NCI-H69 (cell line): ENCODE measurements around the gene PGBD5.

Source experiments
- DNase-seq: peaks from one replicate; lab custom pipeline; 2025; lab: John Stamatoyannopoulos, UW

The PGBD5 gene

DNA sequence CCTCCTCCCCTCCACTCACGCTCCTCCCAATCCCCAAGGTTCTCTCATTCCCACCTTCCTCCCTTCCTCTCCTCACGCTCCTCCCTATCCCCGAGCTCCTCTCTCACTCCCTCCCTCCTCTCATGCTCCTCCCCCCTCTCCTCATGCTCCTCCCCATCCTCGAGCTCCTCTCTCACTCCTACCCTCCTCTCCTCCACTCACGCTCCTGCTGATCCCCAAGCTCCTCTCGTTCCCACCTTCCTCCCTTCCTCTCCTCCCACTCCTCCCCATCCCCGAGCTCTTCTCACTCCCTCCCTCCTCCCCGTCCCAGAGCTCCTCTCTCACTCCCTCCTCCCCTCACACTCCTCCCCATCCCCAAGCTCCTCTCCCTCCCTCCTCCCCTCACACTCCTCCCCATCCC is 31.4 kb downstream of the PGBD5 start:
- DNase-seq = no peak

DNA sequence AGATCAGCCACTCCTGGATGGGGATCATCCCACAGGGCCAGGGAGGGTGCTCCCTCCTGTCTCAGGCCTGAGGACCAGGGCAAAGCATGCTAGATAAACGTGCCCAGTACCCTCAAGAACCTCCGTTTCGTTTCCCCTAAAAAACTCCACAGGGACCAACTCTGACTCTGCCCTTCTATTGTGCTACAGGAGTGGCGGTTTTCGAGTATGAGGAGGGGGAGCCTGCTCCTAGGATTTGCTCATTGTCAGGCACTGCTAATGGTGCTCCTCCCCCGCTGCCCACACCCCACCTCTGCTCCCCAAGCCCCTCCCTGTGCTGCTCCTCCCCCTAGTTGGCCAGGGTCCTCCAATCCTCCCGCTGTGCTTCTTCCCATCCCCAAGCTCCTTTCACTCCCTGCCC is 32.0 kb downstream of the PGBD5 start:
- peak; percentile 24 for DNase-seq

DNA sequence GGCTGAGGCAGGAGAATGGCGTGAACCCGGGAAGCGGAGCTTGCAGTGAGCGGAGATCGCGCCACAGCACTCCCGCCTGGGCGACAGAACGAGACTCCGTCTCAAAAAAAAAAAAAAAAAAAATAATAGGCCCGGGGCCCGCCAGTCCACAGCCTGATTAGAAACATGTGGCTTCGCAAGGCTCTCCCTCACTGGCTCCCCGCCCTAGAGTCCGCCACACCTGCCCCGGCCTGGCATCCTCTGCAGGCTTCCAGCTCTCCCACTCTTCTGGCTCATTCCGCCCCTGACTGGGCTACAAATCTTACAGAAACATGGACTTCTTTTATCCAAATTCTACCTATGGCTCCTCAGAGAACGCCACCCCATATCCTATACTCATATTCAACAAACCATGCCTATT is 32.4 kb downstream of the PGBD5 start:
- DNase-seq = peak; percentile 20

DNA sequence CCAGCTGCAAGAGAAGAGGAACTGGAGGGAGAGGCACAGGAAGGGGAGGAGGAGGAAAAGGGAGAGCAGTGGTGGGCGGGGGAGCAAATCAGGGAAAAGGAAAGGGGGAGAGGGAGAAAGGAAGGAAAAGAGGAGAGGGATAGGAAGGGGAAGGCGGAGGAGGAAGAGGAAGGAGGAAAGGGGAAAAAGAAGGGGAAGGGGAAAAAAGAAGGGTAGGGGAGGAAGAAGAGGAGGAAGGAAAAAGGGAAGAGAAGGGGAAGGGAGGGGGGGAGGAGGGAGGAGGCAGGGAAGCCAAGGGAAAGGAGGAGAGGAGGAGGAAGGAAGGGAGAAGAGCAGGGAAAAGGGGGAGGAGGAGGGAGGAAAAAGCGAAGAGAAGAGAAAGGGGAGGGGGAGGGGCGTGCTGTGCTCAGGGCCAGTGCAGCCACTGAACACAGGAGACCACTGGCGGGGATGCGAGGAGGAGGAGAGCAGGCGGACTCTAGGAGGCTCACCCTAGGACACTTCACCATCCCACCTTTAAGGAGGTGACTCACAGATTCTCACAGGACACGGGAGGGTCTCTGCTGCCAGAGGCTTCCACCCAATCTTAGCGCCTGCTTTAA is 33.1 kb downstream of the PGBD5 start:
- peak; percentile 56 for DNase-seq

DNA sequence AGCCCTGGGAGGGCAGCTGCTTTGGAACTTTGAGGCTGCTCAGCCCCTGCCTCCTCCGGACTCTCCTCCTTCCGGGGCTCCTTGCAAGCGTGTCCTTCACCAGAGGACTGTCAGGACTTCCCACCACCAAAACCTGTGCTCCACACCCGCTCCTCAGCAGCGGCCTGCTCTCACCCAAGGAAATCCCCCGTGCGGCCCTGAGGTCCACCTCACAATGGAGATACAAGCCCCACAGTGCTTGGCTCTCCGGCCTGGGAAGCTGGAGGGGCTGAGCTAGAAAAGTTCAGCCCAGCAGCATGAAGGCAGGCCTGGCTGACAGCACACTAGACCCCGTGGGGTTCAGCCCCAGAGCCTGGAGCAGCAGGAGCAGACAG is 33.6 kb downstream of the PGBD5 start:
- no peak for DNase-seq

DNA sequence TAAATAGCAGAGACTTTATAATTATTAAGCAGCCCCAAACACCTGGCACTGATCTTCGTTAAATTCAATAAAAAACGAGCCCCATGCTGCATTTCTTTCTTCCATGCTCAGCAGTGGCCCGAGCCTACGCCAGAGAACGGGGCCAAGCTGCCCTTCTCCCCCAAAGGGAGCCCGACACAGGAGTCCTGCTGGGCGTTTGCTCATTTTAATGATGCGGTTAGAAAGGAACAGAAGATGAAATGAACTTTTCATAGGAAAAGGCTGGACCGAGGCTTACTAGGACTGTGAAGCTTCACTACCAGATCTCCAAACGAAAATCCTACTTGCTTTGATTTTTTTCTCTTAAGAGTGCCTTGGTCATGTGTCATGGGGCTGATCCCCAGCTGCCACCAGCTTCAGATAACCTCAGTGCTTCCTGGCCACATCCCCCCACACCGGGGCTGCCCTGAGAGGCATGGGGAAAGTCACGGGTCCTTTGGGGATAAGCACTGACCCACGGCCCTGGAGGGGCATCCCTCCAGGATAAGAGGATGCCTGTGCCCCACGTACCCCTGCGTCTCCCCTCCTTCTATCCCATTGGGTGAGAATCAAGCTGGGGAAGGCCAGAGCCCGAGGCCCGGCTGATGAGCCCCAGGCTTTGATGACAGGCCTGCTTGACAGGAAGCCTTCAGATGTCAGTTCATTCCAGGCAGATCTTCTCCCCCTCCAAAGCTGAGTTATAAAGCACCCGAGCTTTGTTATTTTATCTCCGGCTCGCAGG is 34.2 kb downstream of the PGBD5 start:
- DNase-seq = peak; percentile 59

DNA sequence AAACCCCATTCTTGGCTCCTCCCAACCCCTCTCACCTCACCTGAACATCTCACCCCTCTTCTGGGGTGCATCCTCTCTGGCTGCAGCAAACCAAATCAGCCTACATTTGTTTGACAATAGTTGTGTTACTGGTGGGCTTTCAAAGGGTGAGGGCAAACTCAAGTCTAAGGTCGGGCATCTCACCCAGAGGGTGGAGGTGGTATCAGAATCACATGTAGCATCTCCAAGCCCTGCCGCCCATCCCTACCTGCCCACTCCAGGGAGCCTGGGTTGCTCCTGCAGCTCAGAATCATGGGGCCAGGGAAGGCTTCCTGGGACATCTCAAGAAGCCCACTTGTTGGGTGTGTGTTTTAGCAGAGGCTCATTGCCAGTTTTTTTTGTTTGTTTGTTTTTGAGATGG is 35.8 kb downstream of the PGBD5 start:
- no peak for DNase-seq

DNA sequence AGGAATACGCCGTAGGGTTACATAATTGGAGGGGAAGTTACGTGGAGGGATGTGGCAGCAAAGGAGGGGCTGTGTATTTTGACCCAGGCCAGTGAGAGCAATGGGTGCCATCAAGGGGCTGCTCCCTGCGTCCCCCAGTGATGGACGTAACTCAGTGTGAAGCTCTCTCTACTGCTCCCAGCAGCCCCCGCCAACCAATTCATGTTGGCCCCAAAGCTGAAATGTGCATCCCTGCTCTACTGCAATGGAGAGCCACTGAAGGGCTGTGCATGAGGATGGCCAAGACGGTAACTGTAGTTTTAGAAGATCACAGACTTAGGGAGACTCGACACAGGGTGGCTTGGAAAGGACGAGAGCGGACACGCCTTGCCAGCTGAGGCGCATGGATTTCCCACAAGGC is 38.3 kb downstream of the PGBD5 start:
- DNase-seq = no peak

DNA sequence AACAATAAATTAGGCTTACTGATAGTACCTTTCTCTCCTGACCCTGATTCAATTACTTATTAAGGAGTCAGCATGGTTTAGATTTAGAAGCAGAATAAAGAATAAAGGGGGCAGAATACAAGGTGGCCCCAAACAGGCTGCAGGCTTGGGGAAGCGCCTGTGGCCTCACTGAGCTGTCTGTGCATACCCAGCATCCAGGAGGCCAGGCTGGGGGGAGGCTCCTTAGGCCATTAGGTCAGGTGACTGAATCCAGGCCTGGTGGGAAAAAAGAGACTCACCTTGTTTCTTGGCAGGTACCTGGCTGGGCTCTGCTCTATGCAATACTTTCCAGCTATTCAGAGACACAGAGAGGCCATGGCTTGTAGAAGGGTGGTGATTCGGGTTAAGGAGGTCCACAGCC is 38.8 kb downstream of the PGBD5 start:
- DNase-seq = peak; percentile 16

DNA sequence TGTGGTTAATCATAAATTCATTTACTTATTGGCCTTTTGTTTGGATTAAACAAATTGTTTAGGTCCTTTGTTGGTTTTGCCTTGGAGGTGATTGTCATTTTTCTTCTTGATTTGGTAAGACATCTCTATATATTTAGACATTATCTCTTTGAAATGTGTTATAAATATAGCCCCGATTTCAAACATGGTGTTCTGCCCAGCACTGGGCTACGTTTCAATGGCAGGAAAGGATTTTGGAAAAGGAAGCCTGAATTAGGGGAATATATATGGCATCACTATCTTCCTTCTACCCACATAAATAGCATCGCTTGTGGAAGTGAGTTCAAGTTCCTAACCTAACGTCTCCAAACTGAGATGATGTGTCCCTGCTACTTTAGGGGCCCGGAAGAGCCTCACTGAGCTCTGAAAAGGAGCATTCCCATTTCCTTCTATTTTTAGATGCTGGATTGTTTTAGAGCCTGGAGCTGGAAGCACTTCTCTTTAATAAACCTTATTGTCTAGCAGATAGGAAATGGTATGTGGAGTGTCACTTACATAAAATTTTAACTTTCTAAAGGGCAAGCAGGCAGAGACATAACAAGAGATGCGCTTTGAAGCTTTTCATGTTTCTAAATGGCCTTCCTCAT is 39.4 kb downstream of the PGBD5 start:
- DNase-seq = no peak

DNA sequence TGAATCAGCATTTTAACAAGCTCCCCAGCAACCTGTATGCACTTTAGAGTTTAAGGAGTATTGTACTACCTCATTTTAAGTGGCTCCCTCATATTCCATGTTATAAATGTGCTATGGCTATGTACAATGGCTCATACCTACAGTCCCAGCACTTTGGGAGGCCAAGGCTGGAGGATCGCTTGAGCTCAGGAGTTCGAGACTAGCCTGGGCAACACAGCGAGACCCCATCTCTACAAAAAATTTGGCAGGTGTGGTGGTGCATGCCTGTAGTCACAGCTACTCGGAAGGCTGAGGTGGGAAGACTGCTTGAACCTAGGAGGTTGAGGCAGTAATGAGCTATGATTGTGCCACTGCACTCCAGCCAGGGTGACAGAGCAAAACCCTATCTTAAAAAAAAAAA is 40.2 kb downstream of the PGBD5 start:
- no peak for DNase-seq

DNA sequence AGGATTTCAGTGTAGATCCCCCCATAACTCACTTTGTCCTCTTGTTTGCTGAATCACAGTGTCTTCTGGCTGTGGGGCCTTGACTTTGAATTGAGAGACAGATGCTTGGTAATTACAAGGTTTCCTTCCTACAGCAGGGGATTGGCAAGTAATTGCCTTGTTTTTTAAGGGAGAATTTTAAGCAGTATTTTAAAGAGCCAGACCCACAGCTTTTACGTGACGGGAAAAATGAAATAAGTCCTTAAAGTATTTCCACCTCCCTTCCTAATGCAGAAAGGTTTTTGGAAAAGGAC is 41.0 kb downstream of the PGBD5 start:
- DNase-seq = peak; percentile 94

DNA sequence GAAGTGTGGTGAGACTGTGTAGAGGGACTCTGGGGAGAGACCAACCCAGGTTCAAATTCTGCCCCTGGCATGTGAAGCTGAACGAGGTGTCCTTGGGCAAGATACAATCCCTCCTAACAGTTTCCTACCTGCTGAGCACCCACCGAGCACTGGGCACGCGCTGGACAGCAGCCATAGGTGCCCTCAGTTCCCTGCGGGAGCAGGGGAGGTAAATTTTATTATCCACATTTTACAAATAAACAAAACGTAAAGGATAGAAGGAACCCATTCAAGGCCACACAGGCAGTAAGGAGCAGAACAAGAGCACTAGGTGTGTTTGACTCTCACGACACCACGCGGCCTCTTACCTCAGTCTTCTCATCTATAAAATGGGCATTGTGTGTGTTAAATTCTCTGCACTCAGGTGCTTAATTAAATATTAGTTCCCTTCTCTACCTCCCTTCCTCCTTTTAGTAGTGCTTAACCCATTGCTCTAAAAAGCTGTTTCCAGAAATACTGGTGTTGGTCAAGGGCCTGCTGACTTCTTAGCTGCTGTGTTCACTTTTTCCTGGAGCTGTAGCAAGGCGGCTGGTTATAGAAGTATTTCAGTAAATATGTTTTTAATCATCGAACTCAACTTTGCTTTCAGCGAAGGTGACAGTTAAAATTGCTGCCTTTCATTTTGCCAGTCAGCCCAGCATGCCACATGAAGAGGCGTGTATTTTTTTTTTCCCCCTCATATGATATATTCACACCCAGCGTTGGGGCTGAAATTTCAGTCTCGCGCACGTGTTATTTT is 41.6 kb downstream of the PGBD5 start:
- no peak for DNase-seq

DNA sequence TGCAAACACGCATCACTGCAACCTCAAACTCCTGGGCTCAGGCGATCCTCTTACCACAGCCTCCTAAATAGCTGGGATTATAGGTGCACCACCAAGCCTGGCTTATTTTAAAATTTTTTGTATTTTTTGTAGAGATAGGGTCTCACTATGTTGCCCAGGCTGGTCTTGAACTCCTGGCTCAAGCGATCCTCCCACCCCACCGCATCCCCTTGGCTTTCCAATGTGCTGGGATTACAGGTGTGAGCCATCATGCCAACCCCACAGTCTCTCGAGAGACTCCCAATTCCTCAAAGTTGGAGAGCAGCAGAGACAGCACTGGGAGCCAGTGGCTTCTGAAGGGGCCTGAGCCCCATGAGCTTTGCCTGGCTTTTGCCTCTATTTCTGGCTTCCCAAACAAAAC is 42.7 kb downstream of the PGBD5 start:
- no peak for DNase-seq

DNA sequence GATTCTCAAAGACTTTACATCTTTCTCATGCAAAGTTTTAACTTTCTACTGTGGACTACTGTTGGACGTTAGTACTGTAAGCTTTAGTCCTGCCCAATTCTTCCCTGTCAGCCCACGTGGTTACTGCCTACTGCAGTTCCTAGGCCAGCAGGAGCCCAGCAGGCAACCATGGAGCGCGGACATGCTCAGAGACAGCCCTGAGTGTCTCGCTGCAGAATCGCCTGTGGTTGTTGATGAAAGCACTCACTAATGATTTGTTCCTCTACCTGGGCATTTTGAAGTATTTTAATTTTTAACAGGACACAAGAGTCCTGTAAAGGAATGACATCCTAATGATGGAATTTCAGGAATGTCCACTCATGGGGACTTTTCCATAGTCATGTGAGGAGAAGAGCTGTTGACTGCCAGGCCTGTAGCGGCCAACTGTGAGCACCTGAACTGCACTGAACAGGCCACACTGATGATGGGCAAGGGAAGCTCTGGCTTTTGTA is 44.1 kb downstream of the PGBD5 start:
- DNase-seq = peak; percentile 77

DNA sequence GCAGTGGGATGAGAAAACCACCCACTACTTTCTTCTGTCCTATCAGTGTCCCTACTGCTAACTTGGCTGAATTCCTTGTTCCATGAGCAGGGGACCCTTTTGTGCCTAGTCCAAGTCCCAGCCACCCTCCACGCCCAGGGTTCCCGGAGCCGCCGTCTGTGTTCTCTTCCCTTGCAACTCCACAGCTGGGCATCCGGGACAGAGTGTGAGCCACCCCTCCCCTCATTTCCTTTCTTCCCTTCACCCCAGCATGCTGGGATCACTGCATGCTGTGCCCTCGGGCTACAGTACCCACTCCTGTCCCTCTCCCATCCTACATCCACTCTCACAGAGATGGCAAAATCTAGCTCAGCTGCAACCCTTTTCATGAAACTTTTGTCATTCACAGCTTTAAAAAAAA is 44.5 kb downstream of the PGBD5 start:
- peak; percentile 83 for DNase-seq

DNA sequence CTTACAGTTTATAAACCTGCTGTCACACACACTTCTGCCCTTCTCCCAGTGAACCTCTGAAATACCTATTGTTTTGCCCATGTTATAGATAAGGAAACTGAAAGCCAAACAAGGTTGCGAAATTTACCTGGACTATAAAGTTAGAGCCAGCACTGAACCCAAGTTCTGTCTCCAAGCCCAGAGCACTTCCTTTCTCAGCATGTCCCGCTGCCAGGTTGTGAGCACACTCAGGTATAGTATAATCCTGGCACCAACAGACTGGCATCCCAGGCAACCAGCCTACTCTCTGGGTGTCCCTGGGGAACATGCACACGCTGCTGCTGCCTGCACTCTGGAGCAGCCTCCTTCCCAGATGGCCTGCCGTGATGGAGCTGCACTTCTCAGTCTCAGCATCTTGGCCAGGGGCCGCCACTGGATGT is 45.1 kb downstream of the PGBD5 start:
- peak; percentile 91 for DNase-seq

DNA sequence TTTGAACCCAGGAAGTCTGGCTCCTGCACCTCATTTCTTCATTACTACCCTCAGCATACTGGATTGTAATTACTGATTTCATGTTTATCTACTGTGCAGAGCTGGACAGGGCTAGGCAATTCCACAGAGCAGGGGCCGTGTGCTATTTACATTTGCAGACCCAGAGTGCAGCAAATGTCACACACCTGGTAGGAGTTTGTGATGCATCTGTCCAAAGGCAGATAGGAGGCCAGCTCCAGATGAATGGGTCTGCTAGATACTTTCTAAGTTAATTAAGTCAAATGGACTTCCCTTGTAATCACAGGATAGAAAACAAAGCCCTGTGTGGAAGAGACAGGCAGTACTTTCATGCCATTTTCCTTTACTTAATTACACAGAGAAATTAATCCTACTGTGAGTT is 46.2 kb downstream of the PGBD5 start:
- DNase-seq = peak; percentile 95

DNA sequence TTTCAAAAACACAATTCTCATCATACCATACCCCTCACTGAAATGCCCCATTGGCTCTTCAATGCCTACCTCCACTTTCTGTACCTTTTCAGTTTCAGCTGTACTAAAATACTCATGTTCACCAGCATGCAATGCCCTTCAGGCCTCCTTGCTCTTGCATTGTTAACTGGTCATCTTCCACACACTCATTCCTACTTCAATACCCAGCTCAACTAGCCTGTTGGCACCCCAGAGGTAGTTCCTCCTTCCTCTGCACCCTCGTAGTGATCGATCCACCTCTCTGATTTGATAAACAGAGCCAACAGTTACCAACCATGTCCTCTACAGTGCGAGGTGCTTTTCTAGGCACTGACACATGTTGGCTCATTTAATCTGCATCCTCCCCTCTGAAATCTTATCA is 46.7 kb downstream of the PGBD5 start:
- DNase-seq = no peak

DNA sequence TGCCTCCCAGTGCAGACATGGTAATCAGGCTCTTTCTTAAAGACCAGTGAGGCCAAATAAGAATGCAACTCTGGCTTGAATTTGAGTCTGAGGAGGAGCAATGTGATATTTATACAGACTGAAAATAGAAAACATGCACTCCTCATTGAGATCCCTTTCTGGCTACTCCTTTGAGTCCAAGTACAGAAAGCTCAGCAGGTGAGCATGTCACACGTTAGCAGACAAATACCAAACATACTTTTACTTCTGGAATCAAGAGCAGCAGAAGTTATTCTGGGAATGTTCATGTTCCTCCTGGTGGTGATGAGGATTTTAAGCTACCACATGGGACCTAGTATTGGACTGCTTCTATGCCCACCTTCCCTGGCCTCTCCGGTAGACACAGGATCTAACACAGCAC is 48.3 kb downstream of the PGBD5 start:
- DNase-seq = no peak

DNA sequence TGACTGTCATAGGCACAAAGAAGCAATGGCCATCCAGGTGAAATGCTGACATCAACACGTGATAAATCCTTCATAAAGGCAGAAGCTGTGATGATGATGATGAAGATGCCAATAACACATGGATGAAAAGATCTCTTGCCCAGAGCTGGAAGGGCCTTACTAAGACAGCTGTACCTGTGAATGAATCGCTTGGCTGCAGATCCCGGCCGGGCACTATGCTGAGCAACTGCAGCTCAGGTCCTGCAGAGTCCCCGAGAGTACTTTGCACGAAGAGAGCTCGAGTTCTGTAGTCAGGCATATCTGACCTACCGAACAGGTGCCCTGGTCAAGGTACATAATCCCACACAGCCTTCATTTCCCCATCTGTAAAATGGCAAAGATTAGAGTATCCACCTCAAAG is 48.8 kb downstream of the PGBD5 start:
- no peak for DNase-seq

DNA sequence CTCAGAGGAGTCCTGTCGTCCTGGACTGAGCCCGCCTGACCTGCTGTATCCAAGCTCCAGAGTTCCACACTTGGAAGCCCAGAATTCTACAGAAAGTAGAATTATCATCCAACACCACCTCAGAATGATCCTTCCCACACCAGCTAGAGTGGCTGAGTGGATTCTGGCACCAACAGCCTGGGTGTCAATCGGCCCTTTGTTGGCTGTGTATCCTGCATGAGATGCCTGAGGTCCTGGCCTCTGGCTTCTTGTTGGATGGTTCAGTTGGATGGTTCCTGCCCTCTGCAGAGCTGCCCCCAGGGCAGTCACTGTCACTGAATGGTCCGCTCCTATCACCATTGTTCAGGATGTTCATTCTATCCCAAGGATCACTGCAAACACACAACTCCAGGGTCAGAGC is 49.8 kb downstream of the PGBD5 start:
- no peak for DNase-seq

DNA sequence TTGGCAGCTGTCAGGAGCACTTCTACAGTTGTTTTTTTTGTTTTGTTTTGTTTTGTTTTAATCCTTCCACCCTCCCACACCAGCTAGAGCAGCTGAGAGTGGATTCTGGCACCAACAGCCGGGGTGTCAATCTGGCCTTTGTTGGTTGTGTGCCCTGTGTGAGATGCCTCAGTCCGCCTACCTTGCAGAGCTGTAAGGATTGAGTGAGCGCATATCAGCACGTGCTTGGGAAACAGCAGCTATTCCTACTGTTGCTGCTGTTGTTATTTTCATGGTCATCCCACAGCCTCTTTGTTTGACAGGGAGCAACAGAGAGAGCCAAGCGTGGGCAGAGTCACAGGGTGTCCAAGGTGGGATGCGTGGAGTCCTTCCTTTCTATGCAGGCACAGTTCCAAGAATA is 50.4 kb downstream of the PGBD5 start:
- peak; percentile 17 for DNase-seq
